H9 (cell line): ENCODE measurements around the gene NDUFB10. TPM values are rescaled to one million over a fixed set of nuclear protein-coding genes. Genes with fewer than 3 reads are reported as not detected.
A peak's percentile ranks its signal among the peaks of the same experiment; 100 is the strongest.

Experiments
- DNase-seq: peaks from one replicate; pipeline ENCODE4 v3.0.0-alpha.2; 2017
- H2AFZ ChIP-seq: one replicate; pipeline ENCODE4 v1.6.1; 2013; ENCODE audit warnings: mild to moderate bottlenecking, low read length, control low read depth, moderate library complexity
- H2AK5ac ChIP-seq: 2 replicates; pipeline ENCODE4 v1.6.1; 2013; ENCODE audit warnings: low read length, control low read depth, mixed read lengths; ENCODE audit not compliant: insufficient read length
- H2BK120ac ChIP-seq: one replicate; pipeline ENCODE4 v1.6.1; 2013; ENCODE audit warnings: low read depth, mild to moderate bottlenecking, low read length, control low read depth, inconsistent platforms; ENCODE audit not compliant: poor library complexity, severe bottlenecking
- H2BK12ac ChIP-seq: 2 replicates; pipeline ENCODE4 v1.6.1; 2013; ENCODE audit warnings: low read length, control low read depth, mixed read lengths, low read depth; ENCODE audit not compliant: insufficient read length
- H2BK15ac ChIP-seq: 2 replicates; pipeline ENCODE4 v1.6.1; 2013; ENCODE audit warnings: low read depth, low read length, control low read depth
- H2BK20ac ChIP-seq: one replicate; pipeline ENCODE4 v1.6.1; 2013; ENCODE audit warnings: low read depth, mild to moderate bottlenecking, low read length, control low read depth, inconsistent platforms; ENCODE audit not compliant: poor library complexity, severe bottlenecking
- H2BK5ac ChIP-seq: 2 replicates; pipeline ENCODE4 v1.6.1; 2013; ENCODE audit warnings: low read length, control low read depth, mixed read lengths; ENCODE audit not compliant: insufficient read length
- H3K14ac ChIP-seq: 2 replicates; pipeline ENCODE4 v1.6.1; 2013; ENCODE audit warnings: low read length, control low read depth; ENCODE audit not compliant: insufficient read depth
- H3K18ac ChIP-seq: 2 replicates; pipeline ENCODE4 v1.6.1; 2013; ENCODE audit warnings: low read depth, mild to moderate bottlenecking, mixed read lengths, low read length, control low read depth; ENCODE audit not compliant: insufficient read length
- H3K23ac ChIP-seq: 2 replicates; pipeline ENCODE4 v1.6.1; 2013; ENCODE audit warnings: low read length, control low read depth, mixed read lengths, low read depth; ENCODE audit not compliant: insufficient read length
- H3K23me2 ChIP-seq: 2 replicates; pipeline ENCODE4 v1.6.1; 2013; ENCODE audit warnings: low read depth, mild to moderate bottlenecking, mixed read lengths, low read length, control low read depth; ENCODE audit not compliant: insufficient read length, poor library complexity, severe bottlenecking
- H3K27ac ChIP-seq: 2 replicates; pipeline ENCODE4 v1.5.1; 2013; ENCODE audit warnings: low read length, control low read depth, mixed read lengths, low read depth; ENCODE audit not compliant: insufficient read length
- H3K27me3 ChIP-seq: 2 replicates; pipeline ENCODE4 v1.6.1; 2013; ENCODE audit warnings: low read length, control low read depth, inconsistent platforms; ENCODE audit not compliant: insufficient read depth
- H3K4ac ChIP-seq: 2 replicates; pipeline ENCODE4 v1.6.1; 2013; ENCODE audit warnings: low read depth, mild to moderate bottlenecking, control low read depth, inconsistent platforms, low read length, moderate library complexity
- H3K4me1 ChIP-seq: 2 replicates; pipeline ENCODE4 v1.6.1; 2013; ENCODE audit warnings: low read length, control low read depth, inconsistent platforms; ENCODE audit not compliant: insufficient read depth
- H3K4me2 ChIP-seq: 2 replicates; pipeline ENCODE4 v1.6.1; 2013; ENCODE audit warnings: low read length, control low read depth, mixed read lengths; ENCODE audit not compliant: insufficient read length, insufficient read depth
- H3K56ac ChIP-seq: 2 replicates; pipeline ENCODE4 v1.6.1; 2013; ENCODE audit warnings: low read depth, mild to moderate bottlenecking, mixed read lengths, low read length, control low read depth; ENCODE audit not compliant: insufficient read length
- H3K79me1 ChIP-seq: 2 replicates; pipeline ENCODE4 v1.6.1; 2013; ENCODE audit warnings: low read depth, mild to moderate bottlenecking, moderate library complexity, low read length, control low read depth, inconsistent platforms; ENCODE audit not compliant: insufficient read depth, poor library complexity, severe bottlenecking
- H3K79me2 ChIP-seq: 2 replicates; pipeline ENCODE4 v1.6.1; 2013; ENCODE audit warnings: low read length, control low read depth, inconsistent platforms; ENCODE audit not compliant: insufficient read depth
- H3K9ac ChIP-seq: 2 replicates; pipeline ENCODE4 v1.6.1; 2013; ENCODE audit warnings: low read length, control low read depth, mixed read lengths; ENCODE audit not compliant: insufficient read length; ENCODE audit errors: extremely low read depth
- H3K9me3 ChIP-seq: one replicate; pipeline ENCODE4 v1.6.1; 2013; ENCODE audit warnings: low read depth, low read length, inconsistent platforms; ENCODE audit not compliant: control insufficient read depth
- H3T11ph ChIP-seq: one replicate; pipeline ENCODE4 v1.6.1; 2013; ENCODE audit warnings: mild to moderate bottlenecking, low read length, control low read depth, inconsistent platforms
- H4K20me1 ChIP-seq: one replicate; pipeline ENCODE4 v1.6.1; 2013; ENCODE audit not compliant: control insufficient read depth, insufficient read length, insufficient read depth
- H4K5ac ChIP-seq: 2 replicates; pipeline ENCODE4 v1.6.1; 2013; ENCODE audit warnings: low read depth, mild to moderate bottlenecking, mixed read lengths, low read length, control low read depth; ENCODE audit not compliant: insufficient read length
- H4K8ac ChIP-seq: replicated peaks from 2 replicates; pipeline ENCODE4 v1.6.1; 2013; ENCODE audit warnings: low read length, control low read depth, mixed read lengths, low read depth; ENCODE audit not compliant: insufficient read length
- H4K91ac ChIP-seq: 2 replicates; pipeline ENCODE4 v1.6.1; 2013; ENCODE audit warnings: low read depth, mild to moderate bottlenecking, moderate library complexity, mixed read lengths, low read length, control low read depth; ENCODE audit not compliant: insufficient read length
- H3K27ac Mint-ChIP-seq, 3 experiments: 2 replicates in 2 of 3; 3 replicates in 1 of 3; pipeline ENCODE4 v1.8.0; 2020 to 2021; ENCODE audit warnings: mixed read lengths in 3 of 3, mild to moderate bottlenecking in 1 of 3, moderate library complexity in 1 of 3
- H3K27me3 Mint-ChIP-seq: 2 replicates; pipeline ENCODE4 v1.8.0; 2021; ENCODE audit warnings: low read depth, mild to moderate bottlenecking, moderate library complexity, mixed read lengths
- H3K36me3 Mint-ChIP-seq, 3 experiments: 2 replicates in 2 of 3; 3 replicates in 1 of 3; pipeline ENCODE4 v1.8.0; 2020 to 2021; ENCODE audit warnings: low read depth in 3 of 3, mixed read lengths in 3 of 3; ENCODE audit not compliant: insufficient read depth in 1 of 3
- H3K4me1 Mint-ChIP-seq, 2 experiments: 2 replicates each; pipeline ENCODE4 v1.8.0; 2020; ENCODE audit warnings: mixed read lengths in 2 of 2
- H3K4me3 Mint-ChIP-seq, 2 experiments: 2 replicates in 1 of 2; 3 replicates in 1 of 2; pipeline ENCODE4 v1.8.0; 2020 to 2021; ENCODE audit warnings: mild to moderate bottlenecking in 2 of 2, mixed read lengths in 2 of 2, moderate library complexity in 1 of 2
- H3K9me3 Mint-ChIP-seq, 2 experiments: 2 replicates in 1 of 2; 3 replicates in 1 of 2; pipeline ENCODE4 v1.8.0; 2020; ENCODE audit warnings: mild to moderate bottlenecking in 2 of 2, mixed read lengths in 2 of 2, moderate library complexity in 1 of 2
- CTCF ChIP-seq: fragments of 200-600 bp; sonication (generic); conservative IDR thresholded peaks from 3 replicates; pipeline ENCODE4 v1.8.0; 2021; ENCODE audit warnings: antibody characterized with exemption, mild to moderate bottlenecking
- WGBS: extraction: QIAGEN DNeasy Blood & Tissue Kit; methylation state at CpG from one replicate; pipeline ENCODE4 v1.1.7; 2013; ENCODE audit warnings: missing lambda C conversion rate, low lambda C conversion rate, mixed read lengths; ENCODE audit not compliant: insufficient read length; ENCODE audit errors: extremely low coverage; 5-methylcytosine and 5-hydroxymethylcytosine counted together
- total RNA-seq: library from RNA; stranded (reverse); gene quantifications from 2 replicates; pipeline ENCODE4 v1.2.1, GENCODE V29; 2021

The NDUFB10 gene
- total RNA-seq, 1 experiment from 2014 or later, result 191 TPM

- DNase-seq, result no peak
- Histone ChIP-seq H2AK5ac (no peak overlapping the region), H2BK5ac (no peak overlapping the region), H3K27ac (no peak overlapping the region), H3K4me2 (peak overlapping the region; percentile 40), H4K5ac (no peak overlapping the region), H2BK12ac (no peak overlapping the region), H3K4me1 (no peaks in the 10 kb centered on the region; the same call in 1 of the 2 replicates), H2BK120ac (no peak overlapping the region), H4K8ac (no peak overlapping the region), H2AFZ (no peak overlapping the region), H3K23me2 (peaks cover 4% of the 10 kb centered on the region), H3K14ac (no peak overlapping the region; the same call in 1 of the 2 replicates), H3K79me2 (no peaks in the 10 kb centered on the region), H4K91ac (no peak overlapping the region), H3K56ac (no peak overlapping the region), H3K4ac (no peak overlapping the region), H3K27me3 (peaks cover 43% of the 10 kb centered on the region), H3T11ph (no peak overlapping the region), H2BK20ac (no peak overlapping the region), H3K18ac (no peak overlapping the region), H3K23ac (no peak overlapping the region), H4K20me1 (no peaks in the 10 kb centered on the region), H3K79me1 (no peaks in the 10 kb centered on the region), H2BK15ac (no peak overlapping the region), H3K9me3 (no peaks in the 10 kb centered on the region), H3K9ac (no peak overlapping the region)
- no CpG with 5 or more reads among the region's 81 CpGs for WGBS
- Mint-ChIP-seq H3K36me3 (peaks cover 0 to 2% (median 0%) of the 10 kb centered on the region in 3 experiments; a peak in 1 of 7 replicates), H3K4me3 (peak overlapping the region in 1 of 2 experiments; percentile 74; a peak in 3 of 5 replicates), H3K27ac (no peak overlapping the region), H3K9me3 (peaks cover 2% of the 10 kb centered on the region in 2 experiments; a peak in 3 of 5 replicates), H3K4me1 (peaks cover 14 to 53% of the 10 kb centered on the region in 2 experiments), H3K27me3 (peaks cover 85% of the 10 kb centered on the region)
- TF ChIP-seq CTCF, result no peak
These were observed 41.5 kb upstream of the NDUFB10 start for GRCh38 chr16:1917665-1918350.
